GM21737 (cell line): ENCODE data around the gene ADH4.
"Not testable (repeated sequence)": the region's sequence is repeated elsewhere in the genome, so short reads cannot be mapped to it uniquely, and the experiment has no call there.

Experiments
- ATAC-seq: cut with Tn5 transposase; IDR thresholded peaks from one replicate; pipeline ENCODE4 v1.9.1; 2021; ENCODE audit warnings: mild to moderate bottlenecking, moderate library complexity; ENCODE audit not compliant: unreplicated experiment

The ADH4 gene

GRCh38 chr4:99084595-99084994 lies 59.5 kb downstream of the ADH4 start:
- ATAC-seq = no peak

GRCh38 chr4:99082192-99082591 lies 61.9 kb downstream of the ADH4 start:
- no peak for ATAC-seq

- ATAC-seq = not testable (repeated sequence)
Measured at GRCh38 chr4:99080869-99081268, 63.2 kb downstream of the ADH4 start.

GRCh38 chr4:99079625-99080295 lies 64.3 kb downstream of the ADH4 start:
- no peak for ATAC-seq

GRCh38 chr4:99078931-99079624 lies 65.0 kb downstream of the ADH4 start:
- no peak for ATAC-seq

GRCh38 chr4:99078336-99078735 lies 65.8 kb downstream of the ADH4 start:
- ATAC-seq = no peak

- no peak for ATAC-seq
Measured at GRCh38 chr4:99077177-99077576, 66.9 kb downstream of the ADH4 start.

- no peak for ATAC-seq
Measured at GRCh38 chr4:99076292-99076976, 67.7 kb downstream of the ADH4 start.

GRCh38 chr4:99074816-99075215 lies 69.3 kb downstream of the ADH4 start:
- ATAC-seq = no peak
